Esophagus (tissue), 2 donors: Measurements from ENCODE around the gene FGD4. TPM values are rescaled to one million over a fixed set of nuclear protein-coding genes. Genes with fewer than 3 reads are reported as not detected.

Source experiments
- H3K27ac ChIP-seq, 2 donors: one replicate each; pipeline ENCODE4 v1.5.1; 2013; ENCODE audit warnings: low read depth in 2 of 2, mild to moderate bottlenecking in 2 of 2, inconsistent platforms in 1 of 2, low read length in 1 of 2, moderate library complexity in 1 of 2
- H3K27me3 ChIP-seq, 2 donors: one replicate each; pipeline ENCODE4 v1.6.1; 2013; ENCODE audit warnings: low read length in 2 of 2, control low read depth in 1 of 2, mild to moderate bottlenecking in 1 of 2; ENCODE audit not compliant: insufficient read depth in 2 of 2, control insufficient read depth in 1 of 2
- H3K36me3 ChIP-seq, 2 donors: one replicate each; pipeline ENCODE4 v1.6.1; 2013; ENCODE audit warnings: low read length in 1 of 2; ENCODE audit not compliant: control insufficient read depth in 2 of 2, insufficient read depth in 2 of 2
- H3K4me1 ChIP-seq, 2 donors: one replicate each; pipeline ENCODE4 v1.6.1; 2013; ENCODE audit warnings: low read length in 1 of 2; ENCODE audit not compliant: control insufficient read depth in 2 of 2, insufficient read depth in 2 of 2
- H3K4me3 ChIP-seq, 2 donors: one replicate each; pipeline ENCODE4 v1.5.1; 2013; ENCODE audit warnings: low read length in 2 of 2, mild to moderate bottlenecking in 2 of 2, low read depth in 1 of 2, moderate library complexity in 1 of 2
- H3K9me3 ChIP-seq, 2 donors: one replicate each; pipeline ENCODE4 v1.6.1; 2013; ENCODE audit warnings: mild to moderate bottlenecking in 2 of 2, low read depth in 1 of 2, low read length in 1 of 2, moderate library complexity in 1 of 2; ENCODE audit not compliant: control insufficient read depth in 2 of 2, insufficient read depth in 1 of 2
- WGBS, 2 donors: extraction: QIAGEN DNeasy Blood & Tissue Kit; methylation state at CpG; one replicate each; pipeline ENCODE4 v1.1.7; 2013; 5-methylcytosine and 5-hydroxymethylcytosine counted together
- polyA plus RNA-seq, 2 donors: library from polyadenylated mRNA; stranded (reverse); fragments of 200-250 nt; gene quantifications; one replicate each; pipeline ENCODE4 v1.2.3, GENCODE V29; 2013
- donor health status: healthy with polysubstance abuse.
- donor health status: Bipolar disorder and iron deficiency.

Gene FGD4
- polyA plus RNA-seq, 2 donors, result 3.7 to 4.6 TPM

GRCh38 chr12:32598688-32599087 is 199.3 kb downstream of the FGD4 start:
- WGBS, 2 donors, result 77 to 86% methylated on average over 1 of the region's 1 CpG

GRCh38 chr12:32600681-32601080 is 201.3 kb downstream of the FGD4 start:
- H3K36me3 ChIP-seq, result peaks cover 0 to 2% of the 10 kb centered on the region in 2 donors
- no peak overlapping the region for H3K27ac ChIP-seq
- no peaks in the 10 kb centered on the region for H3K27me3 ChIP-seq
- H3K4me1 ChIP-seq, result no peaks in the 10 kb centered on the region
- H3K4me3 ChIP-seq, result no peak overlapping the region
- WGBS, 2 donors, result 91 to 92% methylated on average over 2 of the region's 2 CpGs
- H3K9me3 ChIP-seq, result no peaks in the 10 kb centered on the region

More at GRCh38 chr12:32598688-32599087, 199.3 kb downstream of the FGD4 start:
- Histone ChIP-seq H3K36me3 (peaks cover 0 to 4% of the 10 kb centered on the region in 2 donors), H3K27ac (no peak overlapping the region), H3K9me3 (no peaks in the 10 kb centered on the region), H3K4me3 (no peak overlapping the region), H3K27me3 (no peaks in the 10 kb centered on the region), H3K4me1 (no peaks in the 10 kb centered on the region)

- Histone ChIP-seq H3K9me3 (no peaks in the 10 kb centered on the region), H3K27ac (no peak overlapping the region), H3K36me3 (peaks cover 0 to 2% of the 10 kb centered on the region in 2 donors), H3K4me3 (no peak overlapping the region), H3K27me3 (no peaks in the 10 kb centered on the region), H3K4me1 (no peaks in the 10 kb centered on the region)
- 95 to 96% methylated on average over 3 of the region's 3 CpGs for WGBS, 2 donors
Observed at GRCh38 chr12:32603071-32603470, 203.7 kb downstream of the FGD4 start.

- 44 to 54% methylated on average over 2 of the region's 2 CpGs for WGBS, 2 donors
- Histone ChIP-seq H3K9me3 (no peaks in the 10 kb centered on the region), H3K27ac (no peak overlapping the region), H3K4me3 (no peak overlapping the region), H3K27me3 (no peaks in the 10 kb centered on the region), H3K36me3 (peaks cover 0 to 2% of the 10 kb centered on the region in 2 donors), H3K4me1 (no peaks in the 10 kb centered on the region)
Observed at GRCh38 chr12:32603858-32604257, 204.5 kb downstream of the FGD4 start.

GRCh38 chr12:32604565-32604964 is 205.2 kb downstream of the FGD4 start:
- H3K27me3 ChIP-seq, result no peaks in the 10 kb centered on the region
- 55 to 90% methylated on average over 2 of the region's 2 CpGs for WGBS, 2 donors
- no peak overlapping the region for H3K4me3 ChIP-seq
- no peaks in the 10 kb centered on the region for H3K4me1 ChIP-seq
- H3K9me3 ChIP-seq, result no peaks in the 10 kb centered on the region
- peaks cover 0 to 5% of the 10 kb centered on the region in 2 donors for H3K36me3 ChIP-seq
- H3K27ac ChIP-seq, result no peak overlapping the region

- no peaks in the 10 kb centered on the region for H3K27me3 ChIP-seq
- H3K4me3 ChIP-seq, result no peak overlapping the region
- H3K27ac ChIP-seq, result no peak overlapping the region
- H3K9me3 ChIP-seq, result no peaks in the 10 kb centered on the region
- no peaks in the 10 kb centered on the region for H3K4me1 ChIP-seq
- peaks cover 0 to 3% of the 10 kb centered on the region in 2 donors for H3K36me3 ChIP-seq
- 97% methylated on average over 3 of the region's 3 CpGs for WGBS, 2 donors
Observed at GRCh38 chr12:32605326-32606095, 206.2 kb downstream of the FGD4 start.

- Histone ChIP-seq H3K27me3 (no peaks in the 10 kb centered on the region), H3K36me3 (peaks cover 0 to 3% of the 10 kb centered on the region in 2 donors), H3K4me1 (no peaks in the 10 kb centered on the region), H3K4me3 (no peak overlapping the region), H3K9me3 (no peaks in the 10 kb centered on the region), H3K27ac (no peak overlapping the region)
- WGBS, 2 donors, result 77 to 91% methylated on average over 2 of the region's 2 CpGs
Observed at GRCh38 chr12:32606443-32606842, 207.1 kb downstream of the FGD4 start.

- 85 to 89% methylated on average over 1 of the region's 1 CpG for WGBS, 2 donors
- H3K4me3 ChIP-seq, result no peak overlapping the region
- H3K36me3 ChIP-seq, result peaks cover 5 to 10% of the 10 kb centered on the region in 2 donors
- H3K4me1 ChIP-seq, result peaks cover 0 to 2% of the 10 kb centered on the region in 2 donors
- no peaks in the 10 kb centered on the region for H3K9me3 ChIP-seq
- no peak overlapping the region for H3K27ac ChIP-seq
- H3K27me3 ChIP-seq, result no peaks in the 10 kb centered on the region
Observed at GRCh38 chr12:32609966-32610365, 210.6 kb downstream of the FGD4 start.

GRCh38 chr12:32611986-32612385 is 212.6 kb downstream of the FGD4 start:
- no peak overlapping the region for H3K27ac ChIP-seq
- peaks cover 0 to 2% of the 10 kb centered on the region in 2 donors for H3K4me1 ChIP-seq
- no peaks in the 10 kb centered on the region for H3K27me3 ChIP-seq
- 97 to 99% methylated on average over 11 of the region's 11 CpGs for WGBS, 2 donors
- H3K4me3 ChIP-seq, result no peak overlapping the region
- peaks cover 5 to 10% of the 10 kb centered on the region in 2 donors for H3K36me3 ChIP-seq
- no peaks in the 10 kb centered on the region for H3K9me3 ChIP-seq
